ENCODE data around the gene INSR. TPM values are rescaled to one million over a fixed set of nuclear protein-coding genes. Genes with fewer than 3 reads are reported as not detected.

The INSR gene
- total RNA-seq, 1 donor from 2014 or later = 69.2 TPM

- no peaks in the 10 kb centered on the region for H3K27me3 Mint-ChIP-seq
- no peak overlapping the region for H3K27ac Mint-ChIP-seq
- peaks cover 10% of the 10 kb centered on the region for H3K9me3 Mint-ChIP-seq (ENCODE audit: low read depth)
- peaks cover 12% of the 10 kb centered on the region for H3K4me1 Mint-ChIP-seq (ENCODE audit: low read depth)
- no peak for DNase-seq (ENCODE audit: low spot score, unreplicated experiment)
- H3K4me3 Mint-ChIP-seq (ENCODE audit: low read depth) = no peak overlapping the region
- no peak for TF ChIP-seq CTCF (IDR thresholded peaks at IDR 0.05; ENCODE audit: unreplicated experiment)
- H3K36me3 Mint-ChIP-seq (ENCODE audit: insufficient read depth) = peaks cover 28% of the 10 kb centered on the region
Observed at GRCh38 chr19:7263066-7263465, 31.1 kb downstream of the INSR start.

- DNase-seq (ENCODE audit: low spot score, unreplicated experiment) = no peak
- H3K27ac Mint-ChIP-seq = peak overlapping the region; percentile 4
- peaks cover 25% of the 10 kb centered on the region for H3K36me3 Mint-ChIP-seq (ENCODE audit: insufficient read depth)
- H3K27me3 Mint-ChIP-seq = no peaks in the 10 kb centered on the region
- H3K4me1 Mint-ChIP-seq (ENCODE audit: low read depth) = peaks cover 11% of the 10 kb centered on the region
- H3K4me3 Mint-ChIP-seq (ENCODE audit: low read depth) = no peak overlapping the region
- H3K9me3 Mint-ChIP-seq (ENCODE audit: low read depth) = peaks cover 8% of the 10 kb centered on the region
- TF ChIP-seq CTCF (IDR thresholded peaks at IDR 0.05; ENCODE audit: unreplicated experiment) = no peak
Observed at GRCh38 chr19:7262470-7262869, 31.7 kb downstream of the INSR start.

- Mint-ChIP-seq H3K36me3 (ENCODE audit: insufficient read depth) (peaks cover 9% of the 10 kb centered on the region), H3K9me3 (ENCODE audit: low read depth) (no peaks in the 10 kb centered on the region), H3K4me1 (ENCODE audit: low read depth) (peaks cover 14% of the 10 kb centered on the region), H3K27ac (no peak overlapping the region), H3K27me3 (no peaks in the 10 kb centered on the region), H3K4me3 (ENCODE audit: low read depth) (no peak overlapping the region)
- no peak for DNase-seq (ENCODE audit: low spot score, unreplicated experiment)
- TF ChIP-seq CTCF (IDR thresholded peaks at IDR 0.05; ENCODE audit: unreplicated experiment) = no peak
Observed at GRCh38 chr19:7260161-7260560, 34.1 kb downstream of the INSR start.

- Mint-ChIP-seq H3K4me1 (ENCODE audit: low read depth) (peaks cover 21% of the 10 kb centered on the region), H3K27ac (peak overlapping the region; percentile 3), H3K36me3 (ENCODE audit: insufficient read depth) (peaks cover 3% of the 10 kb centered on the region), H3K4me3 (ENCODE audit: low read depth) (peak overlapping the region; percentile 5), H3K9me3 (ENCODE audit: low read depth) (no peaks in the 10 kb centered on the region), H3K27me3 (no peaks in the 10 kb centered on the region)
- TF ChIP-seq CTCF (IDR thresholded peaks at IDR 0.05; ENCODE audit: unreplicated experiment) = no peak
- DNase-seq (ENCODE audit: low spot score, unreplicated experiment) = no peak
Observed at GRCh38 chr19:7258840-7259395, 35.3 kb downstream of the INSR start.

- no peak for DNase-seq (ENCODE audit: low spot score, unreplicated experiment)
- peaks cover 21% of the 10 kb centered on the region for H3K4me1 Mint-ChIP-seq (ENCODE audit: low read depth)
- no peak for TF ChIP-seq CTCF (IDR thresholded peaks at IDR 0.05; ENCODE audit: unreplicated experiment)
- H3K36me3 Mint-ChIP-seq (ENCODE audit: insufficient read depth) = peaks cover 3% of the 10 kb centered on the region
- no peaks in the 10 kb centered on the region for H3K9me3 Mint-ChIP-seq (ENCODE audit: low read depth)
- H3K27me3 Mint-ChIP-seq = no peaks in the 10 kb centered on the region
- H3K27ac Mint-ChIP-seq = peak overlapping the region; percentile 69
- H3K4me3 Mint-ChIP-seq (ENCODE audit: low read depth) = no peak overlapping the region
Observed at GRCh38 chr19:7258041-7258839, 36.0 kb downstream of the INSR start.
